A549 (cell line): ENCODE results near the gene NRG3.

Source experiments
- CTCF ChIP-seq: fragments of >200 bp; sonication (Bioruptor Twin); formaldehyde crosslinking; IDR thresholded peaks from 3 replicates; pipeline ENCODE4 v1.5.1; 2016
- NPAS2 ChIP-seq: fragments of 250-450 bp; sonication (Bioruptor Pico); IDR thresholded peaks from 2 replicates; pipeline ENCODE4 v1.8.0; 2022; ENCODE audit warnings: mild to moderate bottlenecking, moderate library complexity, borderline replicate concordance
- POLR2AphosphoS2 ChIP-seq: conservative IDR thresholded peaks from 2 replicates; pipeline ENCODE4 v1.6.1; 2012; ENCODE audit warnings: low read length, improper control_type of control experiment, inconsistent platforms
- REST ChIP-seq: fragments of 200-600 bp; sonication (generic); IDR thresholded peaks from 2 replicates; pipeline ENCODE4 v1.6.1; 2016; ENCODE audit warnings: antibody characterized with exemption, mild to moderate bottlenecking, moderate library complexity

DNA sequence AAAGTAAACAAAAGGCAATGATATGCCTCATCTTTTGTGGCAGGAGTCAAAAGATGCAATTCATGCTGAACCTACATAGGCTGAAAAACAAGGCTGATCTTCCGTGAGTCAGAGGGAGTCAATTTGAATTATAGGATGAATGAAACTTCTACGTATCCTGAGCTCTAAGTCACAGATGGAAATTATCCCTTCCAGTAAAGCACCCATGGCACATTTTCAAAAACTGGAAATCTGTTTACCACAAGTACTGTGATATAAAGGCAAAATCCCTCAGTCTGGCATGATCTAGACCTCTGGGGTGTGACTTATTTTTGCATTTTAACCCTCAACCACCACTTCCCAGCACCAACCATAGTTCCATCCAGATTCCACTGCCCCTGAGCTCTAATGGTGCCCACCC is 69.6 kb downstream of the NRG3 start:
- TF ChIP-seq REST (no peak), CTCF (no peak), POLR2AphosphoS2 (no peak), NPAS2 (CRISPR knock-in tag) (no peak)
